Mucosa of descending colon (tissue), 3 donors: ENCODE data around the gene ZNF792. TPM values are rescaled to one million over a fixed set of nuclear protein-coding genes. Genes with fewer than 3 reads are reported as not detected.
A peak's percentile ranks its signal among the peaks of the same experiment; 100 is the strongest.

Source experiments
- ATAC-seq: fragments of 200-7000 bp; cut with Tn5 transposase; one replicate; pipeline ENCODE4 v1.9.1; 2020; ENCODE audit warnings: mild to moderate bottlenecking, moderate library complexity
- DNase-seq, 3 donors: peaks; one replicate each; pipeline ENCODE4 v3.0.0-alpha.2; 2020
- H3K36me3 ChIP-seq: fragments of 200-600 bp; one replicate; pipeline ENCODE4 v1.8.0; 2021; ENCODE audit warnings: low read depth, mild to moderate bottlenecking
- H3K4me1 ChIP-seq: fragments of 200-600 bp; one replicate; pipeline ENCODE4 v1.8.0; 2021; ENCODE audit warnings: low read depth, mild to moderate bottlenecking
- H3K4me3 ChIP-seq: fragments of 200-600 bp; one replicate; pipeline ENCODE4 v1.8.0; 2021; ENCODE audit warnings: mild to moderate bottlenecking
- H3K9me3 ChIP-seq: fragments of 200-600 bp; one replicate; pipeline ENCODE4 v1.8.0; 2021; ENCODE audit warnings: mild to moderate bottlenecking
- CTCF ChIP-seq: fragments of 200-600 bp; IDR thresholded peaks from one replicate; pipeline ENCODE4 v1.8.0; 2022; ENCODE audit warnings: antibody characterized with exemption, mild to moderate bottlenecking
- intact Hi-C, 2 donors: fragments of 100-400 bp; cut with DNase I in 1 of 2; cut with micrococcal nuclease in 1 of 2; formaldehyde crosslinking; loops; one replicate each; pipeline versions ENCODE4 v1.11.0 to v1.11.1; 2022; cut with DNase I, micrococcal nuclease
- total RNA-seq, 3 donors: library from RNA; stranded (reverse); fragmentation: NEBNext Ultra II Directional in 2 of 3; extraction: Animal tissue kit (Norgen Biotek cat#: 25700) in 2 of 3; gene quantifications; one replicate each; pipeline versions ENCODE4 v1.2.1 to v1.2.4, GENCODE V29; 2021 to 2023
- donor health status: DM: no; HTN: no; CAD: no; lungs with moderate emphysema.
- donor health status: DM: no; HTN: no; CAD: no.
- donor health status: DM: no; HTN: yes; CAD: no.

Gene ZNF792
- total RNA-seq, 3 donors from 2014 or later, result 5.4 to 7.6 (median 6.7) TPM

- intact Hi-C loops, result no loop called here
- H3K9me3 ChIP-seq, result no peaks in the 10 kb centered on the region
- ATAC-seq, result no peak
These were observed 41.4 kb upstream of the ZNF792 start for GRCh38 chr19:35005256-35005977.

GRCh38 chr19:35004517-35005255, 40.7 kb upstream of the ZNF792 start:
- ATAC-seq (no peak), DNase-seq (peak in 1 of 3 donors; percentile 39)
- Histone ChIP-seq H3K9me3 (no peaks in the 10 kb centered on the region), H3K36me3 (no peaks in the 10 kb centered on the region), H3K4me3 (no peak overlapping the region), H3K4me1 (peaks cover 66% of the 10 kb centered on the region)
- TF ChIP-seq CTCF, result no peak
- intact Hi-C loops, result no loop called here

More at GRCh38 chr19:35005256-35005977, 41.4 kb upstream of the ZNF792 start:
- TF ChIP-seq CTCF, result no peak
- H3K4me3 ChIP-seq, result no peak overlapping the region
- H3K4me1 ChIP-seq, result peaks cover 63% of the 10 kb centered on the region
- peak in 1 of 3 donors; percentile 30 for DNase-seq
- no peaks in the 10 kb centered on the region for H3K36me3 ChIP-seq

GRCh38 chr19:35002037-35002535, 38.1 kb upstream of the ZNF792 start:
- DNase-seq, result peak in 1 of 3 donors; percentile 32
- TF ChIP-seq CTCF, result no peak
- no peaks in the 10 kb centered on the region for H3K36me3 ChIP-seq
- intact Hi-C loops, result no loop called here
- no peak for ATAC-seq
- no peaks in the 10 kb centered on the region for H3K9me3 ChIP-seq
- peaks cover 67% of the 10 kb centered on the region for H3K4me1 ChIP-seq
- no peak overlapping the region for H3K4me3 ChIP-seq

GRCh38 chr19:35000647-35001501, 36.8 kb upstream of the ZNF792 start:
- peaks cover 56% of the 10 kb centered on the region for H3K4me1 ChIP-seq
- H3K9me3 ChIP-seq, result no peaks in the 10 kb centered on the region
- TF ChIP-seq CTCF, result no peak
- peak; percentile 59 to 82 (median 63) for DNase-seq
- ATAC-seq, result peak; percentile 5
- intact Hi-C loops, result no loop called here
- peak overlapping the region; percentile 59 for H3K4me3 ChIP-seq
- H3K36me3 ChIP-seq, result no peaks in the 10 kb centered on the region

- ATAC-seq (no peak), DNase-seq (peak in 1 of 3 donors; percentile 91)
- no peak for TF ChIP-seq CTCF
- intact Hi-C loops, result no loop called here
- Histone ChIP-seq H3K4me1 (peaks cover 51% of the 10 kb centered on the region), H3K4me3 (peak overlapping the region; percentile 59), H3K9me3 (no peaks in the 10 kb centered on the region), H3K36me3 (no peaks in the 10 kb centered on the region)
These were observed 36.3 kb upstream of the ZNF792 start for GRCh38 chr19:35000338-35000646.
